ENCODE measurements around the gene PFKFB3. TPM values are rescaled to one million over a fixed set of nuclear protein-coding genes. Genes with fewer than 3 reads are reported as not detected.

PFKFB3 gene
- total and polyA plus RNA-seq, 9 of the 15 experiments (the other 6 are each of a cell fraction or from before 2014, with no cell fraction given): 0.46 to 21.6 (median 7.8) TPM

DNA sequence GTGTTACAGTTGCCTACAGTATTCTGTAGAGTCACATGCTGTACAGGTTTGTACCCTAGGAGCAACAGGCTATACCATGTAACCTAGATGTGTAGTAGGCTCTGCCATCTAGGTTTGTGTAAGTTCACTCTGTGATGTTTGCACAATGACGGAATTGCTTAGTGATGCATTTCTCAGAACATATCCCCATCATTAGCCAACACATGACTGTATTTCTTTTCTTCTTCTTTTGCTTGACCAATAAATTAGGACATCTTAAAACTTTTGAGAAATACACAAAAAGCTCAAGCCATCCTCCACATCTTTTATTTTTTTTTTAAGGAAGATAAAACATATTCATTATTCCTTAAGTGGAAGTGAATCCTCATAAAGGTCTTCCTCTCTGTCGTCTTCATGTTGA lies 5.4 kb upstream of the PFKFB3 start:
- Histone ChIP-seq H3K4me3 (no peak overlapping the region), H3K9ac (ENCODE audit: insufficient read depth in 1 of 2, low read depth in 2 of 2, low read length in 2 of 2) (no peak overlapping the region), H3K27ac (ENCODE audit: extremely low read depth, low read depth, low read length) (no peak overlapping the region), H3K27me3 (ENCODE audit: control insufficient read depth in 2 of 2, insufficient read depth in 2 of 2, low read length in 2 of 2) (no peaks in the 10 kb centered on the region), H3K79me2 (ENCODE audit: control insufficient read depth, insufficient read depth, low read length) (peaks cover 4% of the 10 kb centered on the region; the same call in 2 of the 3 replicates), H4K20me1 (replicated peaks; ENCODE audit: control insufficient read depth, insufficient read depth, low read length) (peaks cover 18% of the 10 kb centered on the region; the same call in 1 of the 2 replicates), H3K9me3 (replicated peaks; ENCODE audit: control insufficient read depth, insufficient read depth, low read depth, low read length) (no peaks in the 10 kb centered on the region), H3K4me2 (ENCODE audit: insufficient read depth, low read length) (no peak overlapping the region), H3K4me1 (replicated peaks in 1 of 2; ENCODE audit: control insufficient read depth in 2 of 2, insufficient read depth in 2 of 2, low read length in 2 of 2) (peaks cover 14 to 18% of the 10 kb centered on the region in 2 experiments), H2AFZ (ENCODE audit: low read depth, low read length) (no peak overlapping the region), H3K9me1 (ENCODE audit: control insufficient read depth, insufficient read depth, low read length) (peaks cover 3% of the 10 kb centered on the region), H3K36me3 (ENCODE audit: control insufficient read depth, insufficient read depth, low read length) (no peaks in the 10 kb centered on the region)
- in situ Hi-C loops (cut with MboI): no loop called here
- POLR2A ChIA-PET: no interaction called here
- WGBS (ENCODE audit: insufficient coverage, low coverage, missing lambda C conversion rate): 60% methylated on average over 2 of the region's 2 CpGs
- no peak for TF ChIP-seq TARDBP (IDR thresholded peaks at IDR 0.05)
- TF ChIP-seq ZNF121 (CRISPR knock-in tag; conservative IDR thresholded peaks at IDR 0.05): no peak
- TF ChIP-seq, protein P1, sequence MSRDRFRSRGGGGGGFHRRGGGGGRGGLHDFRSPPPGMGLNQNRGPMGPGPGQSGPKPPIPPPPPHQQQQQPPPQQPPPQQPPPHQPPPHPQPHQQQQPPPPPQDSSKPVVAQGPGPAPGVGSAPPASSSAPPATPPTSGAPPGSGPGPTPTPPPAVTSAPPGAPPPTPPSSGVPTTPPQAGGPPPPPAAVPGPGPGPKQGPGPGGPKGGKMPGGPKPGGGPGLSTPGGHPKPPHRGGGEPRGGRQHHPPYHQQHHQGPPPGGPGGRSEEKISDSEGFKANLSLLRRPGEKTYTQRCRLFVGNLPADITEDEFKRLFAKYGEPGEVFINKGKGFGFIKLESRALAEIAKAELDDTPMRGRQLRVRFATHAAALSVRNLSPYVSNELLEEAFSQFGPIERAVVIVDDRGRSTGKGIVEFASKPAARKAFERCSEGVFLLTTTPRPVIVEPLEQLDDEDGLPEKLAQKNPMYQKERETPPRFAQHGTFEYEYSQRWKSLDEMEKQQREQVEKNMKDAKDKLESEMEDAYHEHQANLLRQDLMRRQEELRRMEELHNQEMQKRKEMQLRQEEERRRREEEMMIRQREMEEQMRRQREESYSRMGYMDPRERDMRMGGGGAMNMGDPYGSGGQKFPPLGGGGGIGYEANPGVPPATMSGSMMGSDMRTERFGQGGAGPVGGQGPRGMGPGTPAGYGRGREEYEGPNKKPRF (IDR thresholded peaks at IDR 0.05; ENCODE audit: low read depth, low read length): no peak
- no peak for TF ChIP-seq ZNF778 (CRISPR knock-in tag; IDR thresholded peaks at IDR 0.05)
- TF ChIP-seq CHD4 (IDR thresholded peaks at IDR 0.05; ENCODE audit: insufficient read depth, insufficient replicate concordance, low read depth, low read length, poor library complexity, severe bottlenecking): no peak
- TF ChIP-seq BCL6 (CRISPR knock-in tag; IDR thresholded peaks at IDR 0.05): no peak
- TF ChIP-seq, protein P2, sequence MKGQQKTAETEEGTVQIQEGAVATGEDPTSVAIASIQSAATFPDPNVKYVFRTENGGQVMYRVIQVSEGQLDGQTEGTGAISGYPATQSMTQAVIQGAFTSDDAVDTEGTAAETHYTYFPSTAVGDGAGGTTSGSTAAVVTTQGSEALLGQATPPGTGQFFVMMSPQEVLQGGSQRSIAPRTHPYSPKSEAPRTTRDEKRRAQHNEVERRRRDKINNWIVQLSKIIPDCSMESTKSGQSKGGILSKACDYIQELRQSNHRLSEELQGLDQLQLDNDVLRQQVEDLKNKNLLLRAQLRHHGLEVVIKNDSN (CRISPR knock-in tag; IDR thresholded peaks at IDR 0.05): no peak
- no peak for TF ChIP-seq TEAD4 (IDR thresholded peaks at IDR 0.05; ENCODE audit: low read length)
- TF ChIP-seq TEAD4 (CRISPR knock-in tag; IDR thresholded peaks at IDR 0.05; ENCODE audit: borderline replicate concordance): no peak
- no peak for TF ChIP-seq RBM34 (IDR thresholded peaks at IDR 0.05; ENCODE audit: borderline replicate concordance, insufficient read depth, low read length)
- no peak for TF ChIP-seq NFATC3 (IDR thresholded peaks at IDR 0.05)
- no peak for TF ChIP-seq ZC3H4 (CRISPR knock-in tag; IDR thresholded peaks at IDR 0.05; ENCODE audit: borderline replicate concordance)
- TF ChIP-seq HEY1 (CRISPR knock-in tag; IDR thresholded peaks at IDR 0.05; ENCODE audit: borderline replicate concordance): no peak
- no peak for TF ChIP-seq TCFL5 (CRISPR knock-in tag; conservative IDR thresholded peaks at IDR 0.05)
- no peak for TF ChIP-seq HNRNPLL (IDR thresholded peaks at IDR 0.05; ENCODE audit: low read depth, low read length, poor library complexity, severe bottlenecking)
- ATAC-seq: no peak
- no peak for DNase-seq (ENCODE audit: extremely low read depth in 1 of 4, low spot score in 3 of 4)
- CTCF ChIA-PET (ENCODE audit: low intra/inter-chr PET ratio): no interaction called here
- intact Hi-C loops (cut with micrococcal nuclease): no loop called here
- FAIRE-seq: no peak
- no TSS peak for BruUV-seq (replicated peaks)
